HepG2 (cell line): ENCODE data around the gene NTPCR. TPM values are rescaled to one million over a fixed set of nuclear protein-coding genes. Genes with fewer than 3 reads are reported as not detected.

ENCODE experiments used
- GABPA ChIP-seq, 2 experiments: IDR thresholded peaks; 2 replicates each; pipeline ENCODE4 v1.6.1; 2011 to 2016; ENCODE audit warnings: low read depth in 2 of 2, low read length in 1 of 2, missing biosample characterization in 1 of 2, missing genetic modification characterization in 1 of 2
- HOXA5 ChIP-seq: sonication (generic); formaldehyde crosslinking; IDR thresholded peaks from 2 replicates; pipeline ENCODE4 v1.4.0; 2020; ENCODE audit warnings: missing genetic modification reagents
- NFRKB ChIP-seq: fragments of 450-650 bp; IDR thresholded peaks from 2 replicates; pipeline ENCODE4 v1.6.1; 2017
- RFX3 ChIP-seq: IDR thresholded peaks from 2 replicates; pipeline ENCODE4 v1.6.1; 2016; ENCODE audit warnings: missing biosample characterization, missing genetic modification reagents
- ZNF782 ChIP-seq: sonication (generic); formaldehyde crosslinking; IDR thresholded peaks from 2 replicates; pipeline ENCODE4 v1.4.0; 2020; ENCODE audit warnings: missing genetic modification reagents, mild to moderate bottlenecking, borderline replicate concordance
- polyA plus RNA-seq, 8 experiments: library from polyadenylated mRNA; depleted of rRNA in 3 of 8; stranded (reverse) in 7 of 8; unstranded in 1 of 8; fragments of >200 nt; fragmentation: Illumina TruSeq in 4 of 8; extraction: Trizol in 4 of 8; gene quantifications; 2 replicates each; pipeline versions ENCODE4 v1.2.1 to v1.2.3, GENCODE V29; 2011 to 2016; ENCODE audit warnings: low read depth in 4 of 8, missing spikeins in 1 of 8, mixed read lengths in 1 of 8; ENCODE audit not compliant: insufficient read depth in 1 of 8
- total RNA-seq, 5 experiments: library from RNA; depleted of rRNA; stranded (reverse); fragments of >200 nt; fragmentation: Illumina TruSeq; extraction: Trizol; gene quantifications; 2 replicates each; pipeline ENCODE4 v1.2.3, GENCODE V29; 2016; ENCODE audit warnings: low read depth in 1 of 5
- TF ChIP-seq, protein P1 (sequence below): sonication (generic); formaldehyde crosslinking; IDR thresholded peaks from 2 replicates; pipeline ENCODE4 v1.5.1; 2020; ENCODE audit warnings: mild to moderate bottlenecking, missing genetic modification reagents, borderline replicate concordance
- TF ChIP-seq, protein P2 (sequence below): sonication (generic); formaldehyde crosslinking; IDR thresholded peaks from 2 replicates; pipeline ENCODE4 v1.4.0; 2020; ENCODE audit warnings: mild to moderate bottlenecking, missing genetic modification reagents, borderline replicate concordance
- TF ChIP-seq, protein P3 (sequence below): sonication (generic); formaldehyde crosslinking; IDR thresholded peaks from 2 replicates; pipeline ENCODE4 v1.4.0; 2020; ENCODE audit warnings: missing genetic modification reagents
- TF ChIP-seq, protein P4 (sequence below): sonication (generic); formaldehyde crosslinking; IDR thresholded peaks from 2 replicates; pipeline ENCODE4 v1.8.1; 2023; ENCODE audit warnings: missing genetic modification reagents, mild to moderate bottlenecking, borderline replicate concordance
- TF ChIP-seq, protein P5 (sequence below): sonication (generic); formaldehyde crosslinking; IDR thresholded peaks from 2 replicates; pipeline ENCODE4 v1.8.0; 2022; ENCODE audit warnings: missing genetic modification reagents, mild to moderate bottlenecking, inconsistent platforms, borderline replicate concordance

Gene NTPCR
- total and polyA plus RNA-seq, 2 of the 13 experiments (the other 11 are each of a cell fraction or from before 2014, with no cell fraction given) = 11.7 to 47.0 TPM

DNA sequence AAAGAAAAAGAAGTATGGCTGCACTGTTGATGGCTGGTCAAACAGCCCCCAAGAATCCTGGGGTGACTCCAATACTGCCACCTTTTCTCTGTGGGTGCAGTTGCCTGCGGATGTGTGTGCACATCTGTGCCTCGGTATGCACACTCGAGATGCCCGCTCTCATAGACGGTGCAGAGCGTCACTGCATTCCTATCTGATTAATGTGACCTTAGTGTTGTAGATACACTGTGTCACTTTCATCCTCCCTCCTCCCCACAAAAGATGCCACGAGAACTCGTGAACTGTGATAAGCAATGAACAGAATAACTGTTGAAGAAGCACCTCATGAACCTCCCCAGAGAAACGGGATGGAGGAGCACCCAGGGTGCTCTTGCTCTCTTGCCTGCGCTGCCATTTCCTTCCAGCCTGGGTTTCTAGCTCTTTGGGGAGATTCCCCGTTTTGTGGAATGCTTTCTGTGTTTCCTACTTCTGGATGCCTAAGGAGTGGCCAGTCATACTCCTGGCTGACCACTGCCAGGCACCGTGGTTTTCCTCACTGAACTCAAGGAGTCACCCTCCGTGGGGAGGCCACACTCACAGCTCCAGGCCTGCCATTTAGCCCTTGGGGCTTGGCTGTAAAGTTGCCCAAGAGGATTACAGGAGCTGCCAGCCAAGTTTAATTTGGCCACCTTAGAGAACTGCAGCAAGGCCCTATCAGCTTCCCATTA is 32.0 kb downstream of the NTPCR start (continued):
- TF ChIP-seq, protein P1, sequence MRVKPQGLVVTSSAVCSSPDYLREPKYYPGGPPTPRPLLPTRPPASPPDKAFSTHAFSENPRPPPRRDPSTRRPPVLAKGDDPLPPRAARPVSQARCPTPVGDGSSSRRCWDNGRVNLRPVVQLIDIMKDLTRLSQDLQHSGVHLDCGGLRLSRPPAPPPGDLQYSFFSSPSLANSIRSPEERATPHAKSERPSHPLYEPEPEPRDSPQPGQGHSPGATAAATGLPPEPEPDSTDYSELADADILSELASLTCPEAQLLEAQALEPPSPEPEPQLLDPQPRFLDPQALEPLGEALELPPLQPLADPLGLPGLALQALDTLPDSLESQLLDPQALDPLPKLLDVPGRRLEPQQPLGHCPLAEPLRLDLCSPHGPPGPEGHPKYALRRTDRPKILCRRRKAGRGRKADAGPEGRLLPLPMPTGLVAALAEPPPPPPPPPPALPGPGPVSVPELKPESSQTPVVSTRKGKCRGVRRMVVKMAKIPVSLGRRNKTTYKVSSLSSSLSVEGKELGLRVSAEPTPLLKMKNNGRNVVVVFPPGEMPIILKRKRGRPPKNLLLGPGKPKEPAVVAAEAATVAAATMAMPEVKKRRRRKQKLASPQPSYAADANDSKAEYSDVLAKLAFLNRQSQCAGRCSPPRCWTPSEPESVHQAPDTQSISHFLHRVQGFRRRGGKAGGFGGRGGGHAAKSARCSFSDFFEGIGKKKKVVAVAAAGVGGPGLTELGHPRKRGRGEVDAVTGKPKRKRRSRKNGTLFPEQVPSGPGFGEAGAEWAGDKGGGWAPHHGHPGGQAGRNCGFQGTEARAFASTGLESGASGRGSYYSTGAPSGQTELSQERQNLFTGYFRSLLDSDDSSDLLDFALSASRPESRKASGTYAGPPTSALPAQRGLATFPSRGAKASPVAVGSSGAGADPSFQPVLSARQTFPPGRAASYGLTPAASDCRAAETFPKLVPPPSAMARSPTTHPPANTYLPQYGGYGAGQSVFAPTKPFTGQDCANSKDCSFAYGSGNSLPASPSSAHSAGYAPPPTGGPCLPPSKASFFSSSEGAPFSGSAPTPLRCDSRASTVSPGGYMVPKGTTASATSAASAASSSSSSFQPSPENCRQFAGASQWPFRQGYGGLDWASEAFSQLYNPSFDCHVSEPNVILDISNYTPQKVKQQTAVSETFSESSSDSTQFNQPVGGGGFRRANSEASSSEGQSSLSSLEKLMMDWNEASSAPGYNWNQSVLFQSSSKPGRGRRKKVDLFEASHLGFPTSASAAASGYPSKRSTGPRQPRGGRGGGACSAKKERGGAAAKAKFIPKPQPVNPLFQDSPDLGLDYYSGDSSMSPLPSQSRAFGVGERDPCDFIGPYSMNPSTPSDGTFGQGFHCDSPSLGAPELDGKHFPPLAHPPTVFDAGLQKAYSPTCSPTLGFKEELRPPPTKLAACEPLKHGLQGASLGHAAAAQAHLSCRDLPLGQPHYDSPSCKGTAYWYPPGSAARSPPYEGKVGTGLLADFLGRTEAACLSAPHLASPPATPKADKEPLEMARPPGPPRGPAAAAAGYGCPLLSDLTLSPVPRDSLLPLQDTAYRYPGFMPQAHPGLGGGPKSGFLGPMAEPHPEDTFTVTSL (CRISPR knock-in tag) = no peak
- TF ChIP-seq GABPA (IDR thresholded peaks at IDR 0.05; ENCODE audit: low read depth, low read length) (no peak), GABPA (CRISPR knock-in tag; IDR thresholded peaks at IDR 0.05; ENCODE audit: low read depth) (no peak), HOXA5 (no peak), ZNF782 (no peak), RFX3 (no peak), NFRKB (no peak)
- TF ChIP-seq, protein P2, sequence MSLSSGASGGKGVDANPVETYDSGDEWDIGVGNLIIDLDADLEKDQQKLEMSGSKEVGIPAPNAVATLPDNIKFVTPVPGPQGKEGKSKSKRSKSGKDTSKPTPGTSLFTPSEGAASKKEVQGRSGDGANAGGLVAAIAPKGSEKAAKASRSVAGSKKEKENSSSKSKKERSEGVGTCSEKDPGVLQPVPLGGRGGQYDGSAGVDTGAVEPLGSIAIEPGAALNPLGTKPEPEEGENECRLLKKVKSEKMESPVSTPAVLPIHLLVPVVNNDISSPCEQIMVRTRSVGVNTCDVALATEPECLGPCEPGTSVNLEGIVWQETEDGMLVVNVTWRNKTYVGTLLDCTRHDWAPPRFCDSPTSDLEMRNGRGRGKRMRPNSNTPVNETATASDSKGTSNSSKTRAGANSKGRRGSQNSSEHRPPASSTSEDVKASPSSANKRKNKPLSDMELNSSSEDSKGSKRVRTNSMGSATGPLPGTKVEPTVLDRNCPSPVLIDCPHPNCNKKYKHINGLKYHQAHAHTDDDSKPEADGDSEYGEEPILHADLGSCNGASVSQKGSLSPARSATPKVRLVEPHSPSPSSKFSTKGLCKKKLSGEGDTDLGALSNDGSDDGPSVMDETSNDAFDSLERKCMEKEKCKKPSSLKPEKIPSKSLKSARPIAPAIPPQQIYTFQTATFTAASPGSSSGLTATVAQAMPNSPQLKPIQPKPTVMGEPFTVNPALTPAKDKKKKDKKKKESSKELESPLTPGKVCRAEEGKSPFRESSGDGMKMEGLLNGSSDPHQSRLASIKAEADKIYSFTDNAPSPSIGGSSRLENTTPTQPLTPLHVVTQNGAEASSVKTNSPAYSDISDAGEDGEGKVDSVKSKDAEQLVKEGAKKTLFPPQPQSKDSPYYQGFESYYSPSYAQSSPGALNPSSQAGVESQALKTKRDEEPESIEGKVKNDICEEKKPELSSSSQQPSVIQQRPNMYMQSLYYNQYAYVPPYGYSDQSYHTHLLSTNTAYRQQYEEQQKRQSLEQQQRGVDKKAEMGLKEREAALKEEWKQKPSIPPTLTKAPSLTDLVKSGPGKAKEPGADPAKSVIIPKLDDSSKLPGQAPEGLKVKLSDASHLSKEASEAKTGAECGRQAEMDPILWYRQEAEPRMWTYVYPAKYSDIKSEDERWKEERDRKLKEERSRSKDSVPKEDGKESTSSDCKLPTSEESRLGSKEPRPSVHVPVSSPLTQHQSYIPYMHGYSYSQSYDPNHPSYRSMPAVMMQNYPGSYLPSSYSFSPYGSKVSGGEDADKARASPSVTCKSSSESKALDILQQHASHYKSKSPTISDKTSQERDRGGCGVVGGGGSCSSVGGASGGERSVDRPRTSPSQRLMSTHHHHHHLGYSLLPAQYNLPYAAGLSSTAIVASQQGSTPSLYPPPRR (CRISPR knock-in tag) = no peak
- TF ChIP-seq, protein P3, sequence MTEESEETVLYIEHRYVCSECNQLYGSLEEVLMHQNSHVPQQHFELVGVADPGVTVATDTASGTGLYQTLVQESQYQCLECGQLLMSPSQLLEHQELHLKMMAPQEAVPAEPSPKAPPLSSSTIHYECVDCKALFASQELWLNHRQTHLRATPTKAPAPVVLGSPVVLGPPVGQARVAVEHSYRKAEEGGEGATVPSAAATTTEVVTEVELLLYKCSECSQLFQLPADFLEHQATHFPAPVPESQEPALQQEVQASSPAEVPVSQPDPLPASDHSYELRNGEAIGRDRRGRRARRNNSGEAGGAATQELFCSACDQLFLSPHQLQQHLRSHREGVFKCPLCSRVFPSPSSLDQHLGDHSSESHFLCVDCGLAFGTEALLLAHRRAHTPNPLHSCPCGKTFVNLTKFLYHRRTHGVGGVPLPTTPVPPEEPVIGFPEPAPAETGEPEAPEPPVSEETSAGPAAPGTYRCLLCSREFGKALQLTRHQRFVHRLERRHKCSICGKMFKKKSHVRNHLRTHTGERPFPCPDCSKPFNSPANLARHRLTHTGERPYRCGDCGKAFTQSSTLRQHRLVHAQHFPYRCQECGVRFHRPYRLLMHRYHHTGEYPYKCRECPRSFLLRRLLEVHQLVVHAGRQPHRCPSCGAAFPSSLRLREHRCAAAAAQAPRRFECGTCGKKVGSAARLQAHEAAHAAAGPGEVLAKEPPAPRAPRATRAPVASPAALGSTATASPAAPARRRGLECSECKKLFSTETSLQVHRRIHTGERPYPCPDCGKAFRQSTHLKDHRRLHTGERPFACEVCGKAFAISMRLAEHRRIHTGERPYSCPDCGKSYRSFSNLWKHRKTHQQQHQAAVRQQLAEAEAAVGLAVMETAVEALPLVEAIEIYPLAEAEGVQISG (CRISPR knock-in tag) = no peak
- TF ChIP-seq, protein P4, sequence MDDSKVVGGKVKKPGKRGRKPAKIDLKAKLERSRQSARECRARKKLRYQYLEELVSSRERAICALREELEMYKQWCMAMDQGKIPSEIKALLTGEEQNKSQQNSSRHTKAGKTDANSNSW = no peak
- TF ChIP-seq, protein P5, sequence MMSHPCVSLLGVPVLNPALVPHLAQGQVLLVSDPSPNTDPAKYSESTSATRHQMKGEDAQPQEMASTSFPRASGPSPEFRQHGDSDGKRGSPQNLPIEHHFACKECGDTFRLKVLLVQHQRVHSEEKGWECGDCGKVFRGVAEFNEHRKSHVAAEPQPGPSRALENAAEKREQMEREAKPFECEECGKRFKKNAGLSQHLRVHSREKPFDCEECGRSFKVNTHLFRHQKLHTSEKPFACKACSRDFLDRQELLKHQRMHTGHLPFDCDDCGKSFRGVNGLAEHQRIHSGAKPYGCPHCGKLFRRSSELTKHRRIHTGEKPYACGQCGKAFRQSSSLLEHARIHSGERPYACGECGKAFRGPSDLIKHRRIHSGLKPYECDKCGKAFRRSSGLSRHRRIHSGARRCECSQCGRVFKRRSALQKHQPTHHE (CRISPR knock-in tag) = no peak
- TF ChIP-seq, all 625 proteins: peak for 0
